Breast epithelium (tissue), 4 donors: ENCODE measurements around the gene KXD1. TPM values are rescaled to one million over a fixed set of nuclear protein-coding genes. Genes with fewer than 3 reads are reported as not detected.

Source experiments
- DNase-seq, 2 donors: peaks; one replicate each; pipeline ENCODE4 v3.0.0-alpha.2; 2019; ENCODE audit warnings: low spot score in 2 of 2
- H3K27ac ChIP-seq, 2 donors: fragments of 200-600 bp; sonication (generic) in 1 of 2; one replicate each; pipeline ENCODE4 v1.5.1; 2016 to 2019; ENCODE audit warnings: mild to moderate bottlenecking in 1 of 2
- H3K27me3 ChIP-seq, 2 donors: fragments of 200-600 bp; sonication (generic) in 1 of 2; one replicate each; pipeline versions ENCODE4 v1.5.1 to v1.6.0; 2017 to 2019; ENCODE audit warnings: control low read depth in 1 of 2, mild to moderate bottlenecking in 1 of 2
- H3K36me3 ChIP-seq: fragments of 200-600 bp; one replicate; pipeline ENCODE4 v1.5.1; 2019
- H3K4me1 ChIP-seq, 2 donors: fragments of 200-600 bp; sonication (generic); one replicate each; pipeline ENCODE4 v1.5.1; 2016 to 2019; ENCODE audit warnings: control low read depth in 1 of 2
- H3K4me3 ChIP-seq, 3 donors: fragments of 200-600 bp; sonication (generic); 1 replicate in 2 of 3; 2 replicates in 1 of 3; pipeline ENCODE4 v1.5.1; 2016 to 2019; ENCODE audit warnings: mild to moderate bottlenecking in 3 of 3, moderate library complexity in 2 of 3
- H3K9me3 ChIP-seq, 2 donors: fragments of 200-600 bp; sonication (generic) in 1 of 2; one replicate each; pipeline ENCODE4 v1.5.1; 2016 to 2019; ENCODE audit warnings: control low read depth in 1 of 2
- CTCF ChIP-seq, 3 donors: fragments of 450-650 bp; IDR thresholded peaks; one replicate each; pipeline ENCODE4 v1.5.1; 2016 to 2017; ENCODE audit warnings: antibody characterized with exemption in 3 of 3, mild to moderate bottlenecking in 3 of 3, moderate library complexity in 3 of 3
- POLR2A ChIP-seq: fragments of 450-650 bp; IDR thresholded peaks from one replicate; pipeline ENCODE4 v1.6.1; 2016; ENCODE audit warnings: antibody characterized with exemption, mild to moderate bottlenecking, moderate library complexity
- POLR2AphosphoS5 ChIP-seq, 3 donors: sonication (generic); formaldehyde crosslinking; IDR thresholded peaks; one replicate each; pipeline ENCODE4 v1.6.1; 2017; ENCODE audit warnings: antibody characterized with exemption in 3 of 3
- intact Hi-C: fragments of 100-400 bp; cut with DNase I; formaldehyde crosslinking; loops from one replicate; pipeline ENCODE4 v1.15.1; 2023; ENCODE audit warnings: low total_unique reads
- total RNA-seq, 3 donors: library from RNA; depleted of rRNA; stranded (reverse); fragments of >200 nt; gene quantifications; one replicate each; pipeline ENCODE4 v1.1.0, GENCODE V29; 2016

Gene KXD1
- total RNA-seq, 3 donors from 2014 or later: 92.6 to 140 (median 139) TPM

GRCh38 chr19:18618236-18618635 lies 60.6 kb downstream of the KXD1 start:
- Histone ChIP-seq H3K4me3 (no peak overlapping the region), H3K36me3 (no peaks in the 10 kb centered on the region), H3K27ac (no peak overlapping the region), H3K9me3 (no peaks in the 10 kb centered on the region), H3K27me3 (peaks cover 0 to 13% of the 10 kb centered on the region in 2 donors), H3K4me1 (no peaks in the 10 kb centered on the region)
- DNase-seq: no peak
- intact Hi-C loops: no loop called here
- TF ChIP-seq POLR2AphosphoS5 (IDR thresholded peaks at IDR 0.05): no peak
- no peak for TF ChIP-seq CTCF (IDR thresholded peaks at IDR 0.05)
- TF ChIP-seq POLR2A: no peak

Other genes starting within 250 kb of the KXD1 start
- gene LSM4, start 234.8 kb upstream of the KXD1 start, total RNA-seq: 100 to 1,000 TPM in 2 of 3 donors, 10 to 100 TPM in 1; 83.0 to 122 (median 120) TPM
- 10 to 100 TPM; 22.5 to 29.2 (median 25.9) TPM for gene PGPEP1, start 217.3 kb upstream of the KXD1 start, total RNA-seq
- gene GDF15, start 171.7 kb upstream of the KXD1 start, total RNA-seq: 10 to 100 TPM in 1 of 3 donors, 1 to 10 TPM in 2; 2.7 to 60.3 (median 9.2) TPM
- 10 to 100 TPM in 1 of 3 donors, 1 to 10 TPM in 2; 3.9 to 27.2 (median 7.2) TPM for gene LRRC25, start 160.2 kb upstream of the KXD1 start, total RNA-seq
- gene SSBP4, start 138.5 kb upstream of the KXD1 start, total RNA-seq: 10 to 100 TPM; 29.4 to 71.8 (median 46.7) TPM
- gene ISYNA1, start 119.7 kb upstream of the KXD1 start, total RNA-seq: 10 to 100 TPM in 2 of 3 donors, 1 to 10 TPM in 1; 7.4 to 42.9 (median 40.2) TPM
- gene ELL, start 35.8 kb upstream of the KXD1 start, total RNA-seq: 10 to 100 TPM; 13.0 to 22.3 (median 15.7) TPM
- gene FKBP8, start 14.3 kb upstream of the KXD1 start, total RNA-seq: 100 to 1,000 TPM; 214 to 336 (median 294) TPM
- 100 to 1,000 TPM; 729 to 865 (median 831) TPM for gene UBA52, start 14.0 kb downstream of the KXD1 start, total RNA-seq
- 100 to 1,000 TPM in 2 of 3 donors, 10 to 100 TPM in 1; 99.8 to 117 (median 111) TPM for gene REX1BD, start 30.9 kb downstream of the KXD1 start, total RNA-seq
- gene CRLF1, start 48.9 kb downstream of the KXD1 start, total RNA-seq: 10 to 100 TPM in 2 of 3 donors, 1 to 10 TPM in 1; 5.6 to 68.6 (median 21.0) TPM
- gene TMEM59L, start 55.0 kb downstream of the KXD1 start, total RNA-seq: 1 to 10 TPM in 2 of 3 donors, not detected in 1; 1.2 to 2.3 TPM
- 10 to 100 TPM in 2 of 3 donors, 1 to 10 TPM in 1; 7.0 to 18.1 (median 14.7) TPM for gene KLHL26, start 79.2 kb downstream of the KXD1 start, total RNA-seq
- 1 to 10 TPM; 4.8 to 6.1 (median 5.9) TPM for gene CRTC1, start 125.8 kb downstream of the KXD1 start, total RNA-seq
- gene COMP, start 233.4 kb downstream of the KXD1 start, total RNA-seq: 1 to 10 TPM; 1.0 to 4.9 (median 2.2) TPM